GM18517 (cell line): ENCODE data around the gene BTBD8.
"Not testable (repeated sequence)": the region's sequence is repeated elsewhere in the genome, so short reads cannot be mapped to it uniquely, and the experiment has no call there.

ENCODE experiments used
- ATAC-seq: cut with Tn5 transposase; IDR thresholded peaks from one replicate; pipeline ENCODE4 v1.9.1; 2021; ENCODE audit warnings: mild to moderate bottlenecking, moderate library complexity; ENCODE audit not compliant: unreplicated experiment

Gene BTBD8

GRCh38 chr1:92080128-92080985, at the start of gene BTBD8:
Gene BTBD8 (plus strand): TSS chr1:92080345. CDS start chr1:92080572, 227 bp downstream.
- ATAC-seq, result peak; percentile 97

- no peak for ATAC-seq
Measured at GRCh38 chr1:92030656-92031107, 49.5 kb upstream of the BTBD8 start.

GRCh38 chr1:92031281-92032110, 48.6 kb upstream of the BTBD8 start:
- no peak for ATAC-seq

GRCh38 chr1:92037400-92037799, 42.7 kb upstream of the BTBD8 start:
- no peak for ATAC-seq

GRCh38 chr1:92038695-92039346, 41.3 kb upstream of the BTBD8 start:
- no peak for ATAC-seq

GRCh38 chr1:92040971-92041370, 39.2 kb upstream of the BTBD8 start:
- no peak for ATAC-seq

GRCh38 chr1:92043621-92044020, 36.5 kb upstream of the BTBD8 start:
- no peak for ATAC-seq

GRCh38 chr1:92045766-92046495, 34.2 kb upstream of the BTBD8 start:
- no peak for ATAC-seq

- ATAC-seq, result no peak
Measured at GRCh38 chr1:92051948-92052347, 28.2 kb upstream of the BTBD8 start.

- no peak for ATAC-seq
Measured at GRCh38 chr1:92065042-92065441, 15.1 kb upstream of the BTBD8 start.

GRCh38 chr1:92066321-92066720, 13.8 kb upstream of the BTBD8 start:
- no peak for ATAC-seq

- ATAC-seq, result no peak
Measured at GRCh38 chr1:92070892-92071291, 9.3 kb upstream of the BTBD8 start.

- not testable (repeated sequence) for ATAC-seq
Measured at GRCh38 chr1:92074446-92074845, 5.7 kb upstream of the BTBD8 start.

GRCh38 chr1:92075311-92075710, 4.8 kb upstream of the BTBD8 start, which contains the start of gene SETSIP:
Gene SETSIP (minus strand): TSS chr1:92075411. CDS start chr1:92075411, 0 bp downstream.
- no peak for ATAC-seq

- ATAC-seq, result no peak
Measured at GRCh38 chr1:92076363-92076762, 3.8 kb upstream of the BTBD8 start.

- ATAC-seq, result not testable (repeated sequence)
Measured at GRCh38 chr1:92078077-92078476, 2.1 kb upstream of the BTBD8 start.

GRCh38 chr1:92079441-92079840, 704 bp upstream of the BTBD8 start:
- no peak for ATAC-seq

GRCh38 chr1:92081031-92081430, 886 bp downstream of the BTBD8 start:
- ATAC-seq, result no peak

- ATAC-seq, result no peak
Measured at GRCh38 chr1:92084651-92085050, 4.5 kb downstream of the BTBD8 start.

- ATAC-seq, result no peak
Measured at GRCh38 chr1:92085727-92086126, 5.6 kb downstream of the BTBD8 start.
